ENCODE data around the gene NTN4.

DNA sequence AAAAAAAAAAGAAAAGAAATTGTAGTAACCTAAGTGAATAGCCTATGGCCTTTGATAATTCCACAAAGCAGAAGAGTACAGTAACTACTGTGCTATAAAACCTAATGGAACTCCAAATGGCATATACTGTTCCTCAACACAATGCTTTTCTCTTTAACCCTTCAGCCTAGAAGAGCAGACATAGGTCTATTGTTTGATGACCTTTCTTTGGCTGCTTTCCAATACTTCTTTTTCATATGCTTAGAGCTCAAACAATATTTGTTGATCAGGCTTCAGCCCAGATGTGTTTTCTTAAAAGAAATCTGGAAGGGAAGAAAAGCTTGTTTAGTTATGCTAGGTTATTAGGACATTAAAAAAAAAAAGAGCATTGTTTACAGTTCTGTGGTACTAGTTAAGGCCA is 116.4 kb downstream of the NTN4 start:
- TF ChIP-seq RARB (CRISPR knock-in tag; IDR thresholded peaks at IDR 0.05) = no peak
- no peak for TF ChIP-seq ARNTL (CRISPR knock-in tag; IDR thresholded peaks at IDR 0.05; ENCODE audit: borderline replicate concordance, low read depth)
- TF ChIP-seq, protein P1, sequence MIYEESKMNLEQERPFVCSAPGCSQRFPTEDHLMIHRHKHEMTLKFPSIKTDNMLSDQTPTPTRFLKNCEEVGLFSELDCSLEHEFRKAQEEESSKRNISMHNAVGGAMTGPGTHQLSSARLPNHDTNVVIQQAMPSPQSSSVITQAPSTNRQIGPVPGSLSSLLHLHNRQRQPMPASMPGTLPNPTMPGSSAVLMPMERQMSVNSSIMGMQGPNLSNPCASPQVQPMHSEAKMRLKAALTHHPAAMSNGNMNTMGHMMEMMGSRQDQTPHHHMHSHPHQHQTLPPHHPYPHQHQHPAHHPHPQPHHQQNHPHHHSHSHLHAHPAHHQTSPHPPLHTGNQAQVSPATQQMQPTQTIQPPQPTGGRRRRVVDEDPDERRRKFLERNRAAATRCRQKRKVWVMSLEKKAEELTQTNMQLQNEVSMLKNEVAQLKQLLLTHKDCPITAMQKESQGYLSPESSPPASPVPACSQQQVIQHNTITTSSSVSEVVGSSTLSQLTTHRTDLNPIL (CRISPR knock-in tag; IDR thresholded peaks at IDR 0.05; ENCODE audit: low read depth) = no peak
- no peak for TF ChIP-seq ZNF70 (CRISPR knock-in tag; IDR thresholded peaks at IDR 0.05)
- TF ChIP-seq TOX (CRISPR knock-in tag; IDR thresholded peaks at IDR 0.05; ENCODE audit: borderline replicate concordance) = no peak
- TF ChIP-seq ZNF565 (CRISPR knock-in tag; conservative IDR thresholded peaks at IDR 0.05; ENCODE audit: low read depth) = no peak
- TF ChIP-seq ESRRG (CRISPR knock-in tag; IDR thresholded peaks at IDR 0.05) = no peak
- TF ChIP-seq, protein P2, sequence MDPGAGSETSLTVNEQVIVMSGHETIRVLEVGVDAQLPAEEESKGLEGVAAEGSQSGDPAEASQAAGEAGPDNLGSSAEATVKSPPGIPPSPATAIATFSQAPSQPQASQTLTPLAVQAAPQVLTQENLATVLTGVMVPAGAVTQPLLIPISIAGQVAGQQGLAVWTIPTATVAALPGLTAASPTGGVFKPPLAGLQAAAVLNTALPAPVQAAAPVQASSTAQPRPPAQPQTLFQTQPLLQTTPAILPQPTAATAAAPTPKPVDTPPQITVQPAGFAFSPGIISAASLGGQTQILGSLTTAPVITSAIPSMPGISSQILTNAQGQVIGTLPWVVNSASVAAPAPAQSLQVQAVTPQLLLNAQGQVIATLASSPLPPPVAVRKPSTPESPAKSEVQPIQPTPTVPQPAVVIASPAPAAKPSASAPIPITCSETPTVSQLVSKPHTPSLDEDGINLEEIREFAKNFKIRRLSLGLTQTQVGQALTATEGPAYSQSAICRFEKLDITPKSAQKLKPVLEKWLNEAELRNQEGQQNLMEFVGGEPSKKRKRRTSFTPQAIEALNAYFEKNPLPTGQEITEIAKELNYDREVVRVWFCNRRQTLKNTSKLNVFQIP (CRISPR knock-in tag; IDR thresholded peaks at IDR 0.05; ENCODE audit: borderline replicate concordance, low read depth) = no peak
- TF ChIP-seq ISL1 (CRISPR knock-in tag; IDR thresholded peaks at IDR 0.05) = no peak
- TF ChIP-seq ZNF8 (CRISPR knock-in tag; IDR thresholded peaks at IDR 0.05) = no peak
- TF ChIP-seq PPARA (CRISPR knock-in tag; IDR thresholded peaks at IDR 0.05; ENCODE audit: borderline replicate concordance) = no peak
- TF ChIP-seq TCF4 (CRISPR knock-in tag; IDR thresholded peaks at IDR 0.05; ENCODE audit: borderline replicate concordance) = no peak
- TF ChIP-seq, protein P3, sequence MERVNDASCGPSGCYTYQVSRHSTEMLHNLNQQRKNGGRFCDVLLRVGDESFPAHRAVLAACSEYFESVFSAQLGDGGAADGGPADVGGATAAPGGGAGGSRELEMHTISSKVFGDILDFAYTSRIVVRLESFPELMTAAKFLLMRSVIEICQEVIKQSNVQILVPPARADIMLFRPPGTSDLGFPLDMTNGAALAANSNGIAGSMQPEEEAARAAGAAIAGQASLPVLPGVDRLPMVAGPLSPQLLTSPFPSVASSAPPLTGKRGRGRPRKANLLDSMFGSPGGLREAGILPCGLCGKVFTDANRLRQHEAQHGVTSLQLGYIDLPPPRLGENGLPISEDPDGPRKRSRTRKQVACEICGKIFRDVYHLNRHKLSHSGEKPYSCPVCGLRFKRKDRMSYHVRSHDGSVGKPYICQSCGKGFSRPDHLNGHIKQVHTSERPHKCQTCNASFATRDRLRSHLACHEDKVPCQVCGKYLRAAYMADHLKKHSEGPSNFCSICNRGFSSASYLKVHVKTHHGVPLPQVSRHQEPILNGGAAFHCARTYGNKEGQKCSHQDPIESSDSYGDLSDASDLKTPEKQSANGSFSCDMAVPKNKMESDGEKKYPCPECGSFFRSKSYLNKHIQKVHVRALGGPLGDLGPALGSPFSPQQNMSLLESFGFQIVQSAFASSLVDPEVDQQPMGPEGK (CRISPR knock-in tag; IDR thresholded peaks at IDR 0.05; ENCODE audit: borderline replicate concordance) = no peak
- TF ChIP-seq SNAI2 (CRISPR knock-in tag; IDR thresholded peaks at IDR 0.05) = no peak

Data from SK-N-SH treated with all-trans-retinoic acid at 6 μM for 48 hours (cell line).